Neural progenitor cell (in vitro differentiated cells): ENCODE results near the gene CNPY2. TPM values are rescaled to one million over a fixed set of nuclear protein-coding genes. Genes with fewer than 3 reads are reported as not detected.
A peak's percentile ranks its signal among the peaks of the same experiment; 100 is the strongest.

Source experiments
- DNase-seq: peaks from one replicate; pipeline ENCODE4 v3.0.0-alpha.2; 2016; ENCODE audit warnings: low spot score
- H2AFZ ChIP-seq: fragments of 200-600 bp; sonication (generic); replicated peaks from 2 replicates; pipeline ENCODE4 v1.6.1; 2016; ENCODE audit warnings: antibody characterized with exemption
- H3F3A ChIP-seq: fragments of 200-600 bp; sonication (generic); 2 replicates; pipeline ENCODE4 v1.6.1; 2016; ENCODE audit warnings: antibody characterized with exemption, low read depth
- H3K27ac ChIP-seq: fragments of 200-600 bp; sonication (generic); 2 replicates; pipeline ENCODE4 v1.5.1; 2016; ENCODE audit warnings: mild to moderate bottlenecking
- H3K27me3 ChIP-seq: fragments of 200-600 bp; sonication (generic); 2 replicates; pipeline ENCODE4 v1.6.1; 2016; ENCODE audit warnings: mild to moderate bottlenecking, moderate library complexity
- H3K36me3 ChIP-seq: fragments of 200-600 bp; sonication (generic); 2 replicates; pipeline ENCODE4 v1.5.1; 2016
- H3K4me1 ChIP-seq: fragments of 200-600 bp; sonication (generic); 2 replicates; pipeline ENCODE4 v1.6.1; 2016; ENCODE audit warnings: mixed run types
- H3K4me2 ChIP-seq: fragments of 200-600 bp; sonication (generic); 2 replicates; pipeline ENCODE4 v1.6.1; 2016
- H3K4me3 ChIP-seq: fragments of 200-600 bp; sonication (generic); 2 replicates; pipeline ENCODE4 v1.5.1; 2016
- H3K79me2 ChIP-seq: fragments of 200-600 bp; sonication (generic); 2 replicates; pipeline ENCODE4 v1.6.1; 2016; ENCODE audit warnings: low read depth
- H3K9ac ChIP-seq: fragments of 200-600 bp; sonication (generic); 2 replicates; pipeline ENCODE4 v1.6.1; 2016
- H3K9me3 ChIP-seq: fragments of 200-600 bp; sonication (generic); 2 replicates; pipeline ENCODE4 v1.5.1; 2016; ENCODE audit warnings: low read depth
- H4K20me1 ChIP-seq: fragments of 200-600 bp; sonication (generic); 2 replicates; pipeline ENCODE4 v1.6.1; 2016; ENCODE audit warnings: low read depth
- H3K27ac Mint-ChIP-seq: 3 replicates; pipeline ENCODE4 v1.8.0; 2021; ENCODE audit warnings: mixed read lengths
- H3K27me3 Mint-ChIP-seq: 2 replicates; pipeline ENCODE4 v1.8.0; 2022; ENCODE audit warnings: low read depth, mild to moderate bottlenecking, inconsistent platforms, moderate library complexity, mixed read lengths; ENCODE audit not compliant: insufficient read depth
- H3K36me3 Mint-ChIP-seq: 3 replicates; pipeline ENCODE4 v1.8.0; 2021; ENCODE audit warnings: mixed read lengths
- H3K4me1 Mint-ChIP-seq: 3 replicates; pipeline ENCODE4 v1.8.0; 2021; ENCODE audit warnings: mixed read lengths
- H3K4me3 Mint-ChIP-seq: 3 replicates; pipeline ENCODE4 v1.8.0; 2021; ENCODE audit warnings: mild to moderate bottlenecking, moderate library complexity, mixed read lengths
- H3K9me3 Mint-ChIP-seq: 3 replicates; pipeline ENCODE4 v1.8.0; 2020; ENCODE audit warnings: mixed read lengths
- EZH2 ChIP-seq: fragments of 200-600 bp; sonication (generic); IDR thresholded peaks from 2 replicates; pipeline ENCODE4 v1.6.1; 2017; ENCODE audit warnings: antibody characterized with exemption, mild to moderate bottlenecking, moderate library complexity
- EZH2phosphoT487 ChIP-seq: fragments of 200-600 bp; sonication (generic); IDR thresholded peaks from 2 replicates; pipeline ENCODE4 v1.6.1; 2017; ENCODE audit warnings: antibody characterized with exemption
- total RNA-seq: library from RNA; depleted of rRNA; stranded (reverse); fragments of >200 nt; gene quantifications from 2 replicates; pipeline ENCODE4 v1.2.3, GENCODE V29; 2015; ENCODE audit warnings: low replicate concordance
- TF ChIP-seq, protein P1 (sequence below): fragments of 200-600 bp; sonication (generic); IDR thresholded peaks from 2 replicates; pipeline ENCODE4 v1.5.1; 2017; ENCODE audit warnings: antibody characterized with exemption, mild to moderate bottlenecking

CNPY2 gene
- total RNA-seq, 1 donor from 2014 or later = 128 TPM

DNA sequence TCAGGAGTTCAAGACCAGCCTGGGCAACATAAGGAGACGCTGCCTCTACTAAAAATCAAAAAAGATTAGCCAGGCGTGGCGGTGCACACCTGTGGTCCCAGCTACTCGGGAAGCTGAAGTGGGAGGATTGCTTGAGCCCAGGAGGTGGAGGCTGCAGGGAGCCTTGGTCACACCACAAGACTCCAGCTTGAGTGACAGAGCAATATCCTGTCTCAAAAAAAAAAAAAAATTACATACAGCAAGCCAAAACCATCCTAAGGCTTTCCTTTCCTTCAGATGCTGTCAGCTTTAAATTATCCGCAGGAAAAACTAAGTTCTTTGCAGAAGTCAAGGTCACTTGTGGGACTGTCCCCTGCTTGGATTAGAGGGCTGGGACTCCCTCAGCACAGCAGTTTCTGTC lies 17.0 kb downstream of the CNPY2 start:
- no peak overlapping the region for H3K27ac ChIP-seq
- no peaks in the 10 kb centered on the region for H3K9me3 ChIP-seq
- H3K27me3 ChIP-seq = no peaks in the 10 kb centered on the region
- H3K4me2 ChIP-seq = peak overlapping the region; percentile 91
- no peak for DNase-seq
- H3K36me3 ChIP-seq = peaks cover 5% of the 10 kb centered on the region
- TF ChIP-seq EZH2 (no peak), EZH2phosphoT487 (no peak)
- TF ChIP-seq, protein P1, sequence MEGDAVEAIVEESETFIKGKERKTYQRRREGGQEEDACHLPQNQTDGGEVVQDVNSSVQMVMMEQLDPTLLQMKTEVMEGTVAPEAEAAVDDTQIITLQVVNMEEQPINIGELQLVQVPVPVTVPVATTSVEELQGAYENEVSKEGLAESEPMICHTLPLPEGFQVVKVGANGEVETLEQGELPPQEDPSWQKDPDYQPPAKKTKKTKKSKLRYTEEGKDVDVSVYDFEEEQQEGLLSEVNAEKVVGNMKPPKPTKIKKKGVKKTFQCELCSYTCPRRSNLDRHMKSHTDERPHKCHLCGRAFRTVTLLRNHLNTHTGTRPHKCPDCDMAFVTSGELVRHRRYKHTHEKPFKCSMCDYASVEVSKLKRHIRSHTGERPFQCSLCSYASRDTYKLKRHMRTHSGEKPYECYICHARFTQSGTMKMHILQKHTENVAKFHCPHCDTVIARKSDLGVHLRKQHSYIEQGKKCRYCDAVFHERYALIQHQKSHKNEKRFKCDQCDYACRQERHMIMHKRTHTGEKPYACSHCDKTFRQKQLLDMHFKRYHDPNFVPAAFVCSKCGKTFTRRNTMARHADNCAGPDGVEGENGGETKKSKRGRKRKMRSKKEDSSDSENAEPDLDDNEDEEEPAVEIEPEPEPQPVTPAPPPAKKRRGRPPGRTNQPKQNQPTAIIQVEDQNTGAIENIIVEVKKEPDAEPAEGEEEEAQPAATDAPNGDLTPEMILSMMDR = no peak
- H4K20me1 ChIP-seq = peaks cover 32% of the 10 kb centered on the region
- no peak overlapping the region for H3K27ac Mint-ChIP-seq
- H3F3A ChIP-seq = peaks cover 45% of the 10 kb centered on the region
- peak overlapping the region; percentile 97 for H3K4me3 Mint-ChIP-seq
- H3K4me3 ChIP-seq = peak overlapping the region; percentile 95
- peak overlapping the region; percentile 69 for H3K9ac ChIP-seq
- H2AFZ ChIP-seq = no peak overlapping the region
- H3K27me3 Mint-ChIP-seq = peaks cover 3% of the 10 kb centered on the region
- peaks cover 7% of the 10 kb centered on the region for H3K36me3 Mint-ChIP-seq
- peaks cover 59% of the 10 kb centered on the region for H3K79me2 ChIP-seq
- H3K4me1 ChIP-seq = peaks cover 11% of the 10 kb centered on the region
- no peaks in the 10 kb centered on the region for H3K9me3 Mint-ChIP-seq
- H3K4me1 Mint-ChIP-seq = peaks cover 28% of the 10 kb centered on the region

- Histone ChIP-seq H3K9ac (no peak overlapping the region), H3K9me3 (no peaks in the 10 kb centered on the region), H2AFZ (no peak overlapping the region), H3K4me2 (no peak overlapping the region), H3K4me3 (no peak overlapping the region), H3K27ac (no peak overlapping the region), H3F3A (peaks cover 32% of the 10 kb centered on the region), H3K79me2 (peaks cover 73% of the 10 kb centered on the region), H3K4me1 (peaks cover 11% of the 10 kb centered on the region), H3K36me3 (peaks cover 5% of the 10 kb centered on the region), H3K27me3 (no peaks in the 10 kb centered on the region), H4K20me1 (peaks cover 39% of the 10 kb centered on the region)
- peaks cover 30% of the 10 kb centered on the region for H3K4me1 Mint-ChIP-seq
- no peaks in the 10 kb centered on the region for H3K9me3 Mint-ChIP-seq
- TF ChIP-seq EZH2 (no peak), EZH2phosphoT487 (no peak)
- TF ChIP-seq, protein P1 = no peak
- H3K27ac Mint-ChIP-seq = no peak overlapping the region
- peaks cover 5% of the 10 kb centered on the region for H3K27me3 Mint-ChIP-seq
- DNase-seq = no peak
- H3K36me3 Mint-ChIP-seq = peaks cover 9% of the 10 kb centered on the region
- H3K4me3 Mint-ChIP-seq = no peak overlapping the region
Observed at GRCh38 chr12:56297400-56297799, 18.4 kb downstream of the CNPY2 start.

DNA sequence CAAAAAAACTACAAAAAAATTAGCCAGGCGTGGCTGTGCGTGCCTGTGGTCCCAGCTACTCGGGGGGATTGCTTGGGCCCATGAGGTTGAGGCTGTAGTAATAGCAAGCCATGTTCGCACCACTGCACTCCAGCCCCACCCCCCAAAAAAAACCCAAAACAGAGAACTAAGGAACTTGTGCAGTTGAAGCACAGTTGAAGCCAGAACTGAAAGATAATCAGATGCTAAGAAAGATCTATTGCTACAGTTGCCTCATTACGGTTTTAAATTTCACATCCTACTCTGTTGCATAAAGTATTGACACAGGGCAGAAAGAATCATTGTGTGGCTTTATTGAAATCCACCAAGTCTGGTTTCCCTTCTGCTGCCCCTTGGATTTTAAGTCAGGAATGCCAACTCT lies 19.5 kb downstream of the CNPY2 start:
- Histone ChIP-seq H3K27me3 (no peaks in the 10 kb centered on the region), H3K79me2 (peaks cover 84% of the 10 kb centered on the region), H4K20me1 (peaks cover 39% of the 10 kb centered on the region), H3K9ac (no peak overlapping the region), H3K9me3 (no peaks in the 10 kb centered on the region), H3K36me3 (peaks cover 5% of the 10 kb centered on the region), H2AFZ (no peak overlapping the region), H3K4me2 (no peak overlapping the region), H3K4me1 (peaks cover 11% of the 10 kb centered on the region), H3K27ac (no peak overlapping the region), H3K4me3 (no peak overlapping the region), H3F3A (peaks cover 23% of the 10 kb centered on the region)
- Mint-ChIP-seq H3K9me3 (no peaks in the 10 kb centered on the region), H3K4me3 (no peak overlapping the region), H3K36me3 (peaks cover 5% of the 10 kb centered on the region), H3K27me3 (peaks cover 5% of the 10 kb centered on the region), H3K27ac (no peak overlapping the region), H3K4me1 (peaks cover 30% of the 10 kb centered on the region)
- no peak for DNase-seq
- no peak for TF ChIP-seq EZH2phosphoT487
- no peak for TF ChIP-seq EZH2
- TF ChIP-seq, protein P1 = no peak
